OCI-LY1 (cell line): ENCODE results near the gene BRD8.

ENCODE experiments used
- H2AFZ ChIP-seq: fragments of 200-600 bp; sonication (generic), shearing (Covaris generic); 2 replicates; pipeline ENCODE4 v1.6.0; 2014; ENCODE audit warnings: antibody characterized with exemption, mild to moderate bottlenecking, low read length
- H3F3A ChIP-seq: fragments of 200-600 bp; sonication (generic), shearing (Covaris generic); 2 replicates; pipeline ENCODE4 v1.6.0; 2014; ENCODE audit warnings: mild to moderate bottlenecking, antibody characterized with exemption, low read length, moderate library complexity; ENCODE audit not compliant: insufficient read depth
- H3K27ac ChIP-seq: fragments of 200-600 bp; sonication (generic); 2 replicates; pipeline ENCODE4 v1.5.1; 2014; ENCODE audit warnings: low read length, mixed run types, mild to moderate bottlenecking, low read depth; ENCODE audit not compliant: poor library complexity, severe bottlenecking
- H3K27me3 ChIP-seq: fragments of 200-600 bp; sonication (generic); 2 replicates; pipeline ENCODE4 v1.6.0; 2014; ENCODE audit warnings: antibody characterized with exemption, mild to moderate bottlenecking, low read length, moderate library complexity; ENCODE audit not compliant: insufficient read depth
- H3K36me3 ChIP-seq: fragments of 200-600 bp; sonication (generic); 2 replicates; pipeline ENCODE4 v1.6.1; 2014; ENCODE audit warnings: mild to moderate bottlenecking, antibody characterized with exemption, low read length, moderate library complexity, mixed read lengths; ENCODE audit not compliant: insufficient read depth
- H3K4me1 ChIP-seq: fragments of 200-600 bp; sonication (generic); 2 replicates; pipeline ENCODE4 v1.5.1; 2014; ENCODE audit warnings: mild to moderate bottlenecking, low read length, moderate library complexity; ENCODE audit not compliant: insufficient read depth, severe bottlenecking
- H3K4me2 ChIP-seq: fragments of 200-600 bp; sonication (generic), shearing (Covaris generic); 2 replicates; pipeline ENCODE4 v1.6.1; 2014; ENCODE audit warnings: low read length
- H3K4me3 ChIP-seq: fragments of 200-600 bp; sonication (generic); 2 replicates; pipeline ENCODE4 v1.5.1; 2014; ENCODE audit warnings: low read length, low read depth, mild to moderate bottlenecking, mixed read lengths; ENCODE audit not compliant: poor library complexity, severe bottlenecking
- H3K79me2 ChIP-seq: fragments of 200-600 bp; shearing (Covaris generic); 2 replicates; pipeline ENCODE4 v1.6.1; 2016; ENCODE audit warnings: mixed run types, low read length, mixed read lengths; ENCODE audit not compliant: insufficient read depth
- H3K9ac ChIP-seq: fragments of 200-600 bp; sonication (generic), shearing (Covaris generic); 2 replicates; pipeline ENCODE4 v1.6.1; 2014; ENCODE audit warnings: mild to moderate bottlenecking, low read length, mixed read lengths
- H3K9me2 ChIP-seq: fragments of 200-600 bp; sonication (generic), shearing (Covaris generic); 2 replicates; pipeline ENCODE4 v1.6.1; 2014; ENCODE audit warnings: low read depth, mild to moderate bottlenecking, low read length, mixed read lengths
- H3K9me3 ChIP-seq: fragments of 200-600 bp; shearing (Covaris generic); 2 replicates; pipeline ENCODE4 v1.6.1; 2014; ENCODE audit warnings: low read length, mixed read lengths
- H4K20me1 ChIP-seq: fragments of 200-600 bp; sonication (generic), shearing (Covaris generic); 2 replicates; pipeline ENCODE4 v1.6.0; 2016; ENCODE audit warnings: mild to moderate bottlenecking, low read length; ENCODE audit not compliant: insufficient read depth
- EZH2 ChIP-seq: fragments of 200-600 bp; sonication (generic), shearing (Covaris generic); IDR thresholded peaks from 2 replicates; pipeline ENCODE4 v1.8.0; 2017; ENCODE audit warnings: borderline replicate concordance, mixed run types, mild to moderate bottlenecking, antibody characterized with exemption, low read length, moderate library complexity, mixed read lengths
- TF ChIP-seq, protein P1 (sequence below): fragments of 200-600 bp; sonication (generic), shearing (Covaris generic); IDR thresholded peaks from 2 replicates; pipeline ENCODE4 v1.5.1; 2017; ENCODE audit warnings: mild to moderate bottlenecking, antibody characterized with exemption, low read length, moderate library complexity, mixed read lengths

The BRD8 gene

DNA sequence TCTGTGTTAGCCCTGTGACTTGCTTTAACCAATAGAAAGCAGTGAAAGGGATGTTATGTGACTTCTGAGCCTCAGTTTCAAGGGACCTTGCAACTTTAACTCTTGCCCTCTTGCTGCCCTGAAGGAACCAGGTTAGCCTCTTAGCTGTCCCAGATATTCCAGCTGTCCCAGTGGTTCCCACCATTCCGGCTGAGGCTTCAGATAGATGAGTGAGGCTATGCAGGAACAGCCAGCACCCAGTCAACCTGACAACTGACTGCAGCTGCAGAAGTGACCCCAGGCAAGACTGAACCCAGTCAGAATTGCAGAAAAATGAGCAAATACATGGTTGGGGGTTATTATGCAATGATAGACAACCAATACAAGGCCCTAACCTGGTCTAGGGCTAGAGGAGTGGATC lies 45.1 kb upstream of the BRD8 start:
- Histone ChIP-seq H3K9me2 (no peaks in the 10 kb centered on the region), H3K4me2 (no peak overlapping the region), H3K4me3 (no peak overlapping the region), H3K4me1 (no peaks in the 10 kb centered on the region), H2AFZ (no peak overlapping the region), H3K27me3 (no peaks in the 10 kb centered on the region; the same call in 1 of the 2 replicates), H3K79me2 (no peaks in the 10 kb centered on the region), H3K27ac (no peak overlapping the region), H3K9me3 (peaks cover 12% of the 10 kb centered on the region), H4K20me1 (no peaks in the 10 kb centered on the region), H3K9ac (no peak overlapping the region), H3K36me3 (no peaks in the 10 kb centered on the region; the same call in 1 of the 2 replicates), H3F3A (no peaks in the 10 kb centered on the region)
- TF ChIP-seq, protein P1, sequence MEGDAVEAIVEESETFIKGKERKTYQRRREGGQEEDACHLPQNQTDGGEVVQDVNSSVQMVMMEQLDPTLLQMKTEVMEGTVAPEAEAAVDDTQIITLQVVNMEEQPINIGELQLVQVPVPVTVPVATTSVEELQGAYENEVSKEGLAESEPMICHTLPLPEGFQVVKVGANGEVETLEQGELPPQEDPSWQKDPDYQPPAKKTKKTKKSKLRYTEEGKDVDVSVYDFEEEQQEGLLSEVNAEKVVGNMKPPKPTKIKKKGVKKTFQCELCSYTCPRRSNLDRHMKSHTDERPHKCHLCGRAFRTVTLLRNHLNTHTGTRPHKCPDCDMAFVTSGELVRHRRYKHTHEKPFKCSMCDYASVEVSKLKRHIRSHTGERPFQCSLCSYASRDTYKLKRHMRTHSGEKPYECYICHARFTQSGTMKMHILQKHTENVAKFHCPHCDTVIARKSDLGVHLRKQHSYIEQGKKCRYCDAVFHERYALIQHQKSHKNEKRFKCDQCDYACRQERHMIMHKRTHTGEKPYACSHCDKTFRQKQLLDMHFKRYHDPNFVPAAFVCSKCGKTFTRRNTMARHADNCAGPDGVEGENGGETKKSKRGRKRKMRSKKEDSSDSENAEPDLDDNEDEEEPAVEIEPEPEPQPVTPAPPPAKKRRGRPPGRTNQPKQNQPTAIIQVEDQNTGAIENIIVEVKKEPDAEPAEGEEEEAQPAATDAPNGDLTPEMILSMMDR, result no peak
- no peak for TF ChIP-seq EZH2

DNA sequence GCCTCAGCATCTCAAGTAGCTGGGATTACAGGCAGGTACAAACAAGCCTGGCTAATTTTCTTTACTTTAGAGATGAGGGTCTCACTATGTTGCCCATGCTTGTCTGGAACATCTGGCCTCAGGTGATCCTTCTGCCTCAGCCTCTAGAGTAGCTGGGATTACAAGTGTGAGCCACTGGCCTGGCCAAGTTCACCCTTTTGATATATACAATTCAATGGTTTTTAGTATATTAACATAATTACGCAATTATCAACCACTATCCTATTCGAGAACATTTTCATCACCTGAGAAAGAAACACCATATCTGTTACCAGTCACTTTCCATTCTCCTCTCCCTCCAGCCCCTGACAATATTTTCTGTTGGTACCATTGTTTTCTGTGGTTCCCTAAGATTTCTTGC lies 38.4 kb upstream of the BRD8 start:
- Histone ChIP-seq H3K9me3 (no peaks in the 10 kb centered on the region), H3K79me2 (peaks cover 12% of the 10 kb centered on the region), H2AFZ (no peak overlapping the region), H3K27me3 (no peaks in the 10 kb centered on the region), H3K9ac (no peak overlapping the region), H3K27ac (no peak overlapping the region), H3K9me2 (no peaks in the 10 kb centered on the region), H3F3A (no peaks in the 10 kb centered on the region), H4K20me1 (no peaks in the 10 kb centered on the region), H3K4me2 (no peak overlapping the region), H3K4me1 (peaks cover 12% of the 10 kb centered on the region), H3K4me3 (no peak overlapping the region), H3K36me3 (0 out of 2 replicates have a peak, but pooled peaks cover under 1% of the 10 kb centered on the region)
- TF ChIP-seq, protein P1, result no peak
- TF ChIP-seq EZH2, result no peak

GRCh38 chr5:138213161-138214029 lies 35.0 kb upstream of the BRD8 start, which contains the start of gene CDC23:
CDC23 (minus strand) TSS chr5:138213323; CDS start chr5:138213312, 11 bp downstream.
- Histone ChIP-seq H3K36me3 (peaks cover 22% of the 10 kb centered on the region), H3K27ac (peak within 1 kb of the TSS; percentile 34), H2AFZ (peak within 1 kb of the TSS; percentile 89), H3K4me3 (peak within 1 kb of the TSS; percentile 95), H3K27me3 (no peaks in the 10 kb centered on the region), H3F3A (no peaks in the 10 kb centered on the region), H3K9me3 (no peaks in the 10 kb centered on the region), H3K4me1 (peaks cover 18% of the 10 kb centered on the region), H3K4me2 (peak within 1 kb of the TSS; percentile 86), H3K9ac (peak within 1 kb of the TSS; percentile 95), H3K9me2 (no peaks in the 10 kb centered on the region), H4K20me1 (no peaks in the 10 kb centered on the region), H3K79me2 (peaks cover 28% of the 10 kb centered on the region)
- no peak for TF ChIP-seq EZH2
- TF ChIP-seq, protein P1, result no peak
